HCT116 (cell line): ENCODE data around the gene MYO16. TPM values are rescaled to one million over a fixed set of nuclear protein-coding genes. Genes with fewer than 3 reads are reported as not detected.

Experiments
- ATAC-seq: fragments of 200-7000 bp; cut with Tn5 transposase; 2 replicates; pipeline ENCODE4 v1.9.1; 2020; ENCODE audit warnings: mild to moderate bottlenecking, moderate library complexity
- BruUV-seq: library from RNA; stranded (reverse); fragments of 400-500 nt; replicated peaks from 2 replicates; lab custom pipeline; 2021; lab: Mats Ljungman, UMichigan
- CTCF ChIA-PET: fragments of 300-600 bp; sonication (Branson Sonifier 250); formaldehyde crosslinking; loops from one replicate; lab custom pipeline; 2021; ENCODE audit warnings: antibody characterized with exemption; lab: Charles Lee
- POLR2A ChIA-PET: fragments of 300-600, 350-600 bp; sonication (Branson Sonifier 250); formaldehyde crosslinking; loops from one replicate; lab custom pipeline; 2021; ENCODE audit warnings: antibody characterized with exemption; lab: Charles Lee
- RAD21 ChIA-PET, 2 experiments: fragments of 300-600 bp; sonication (Branson Sonifier 250); formaldehyde crosslinking; loops; one replicate each; lab custom pipeline; 2023; ENCODE audit warnings: low total read pairs in 2 of 2; ENCODE audit not compliant: uncharacterized antibody in 2 of 2, unreplicated experiment in 2 of 2, low non-redundant PET in 1 of 2; lab: Charles Lee
- DNase-seq: peaks from one replicate; pipeline ENCODE4 v3.0.0-alpha.2; 2010; ENCODE audit warnings: low read depth, low spot score
- H2AFZ ChIP-seq: fragments of 200-600 bp; shearing (Covaris generic), sonication (generic); 2 replicates; pipeline ENCODE4 v1.6.1; 2017; ENCODE audit warnings: low read depth, mixed run types, mixed read lengths, antibody characterized with exemption, low read length; ENCODE audit not compliant: poor library complexity, severe bottlenecking
- H3K27ac ChIP-seq: 2 replicates; pipeline ENCODE4 v1.5.1; 2012; ENCODE audit warnings: low read depth, low read length
- H3K27me3 ChIP-seq: fragments of 200-600 bp; sonication (generic); 2 replicates; pipeline ENCODE4 v1.6.1; 2016; ENCODE audit warnings: mixed run types, low read length, mixed read lengths; ENCODE audit not compliant: insufficient read depth
- H3K36me3 ChIP-seq, 2 experiments: fragments of 200-500 bp in 1 of 2; fragments of 200-600 bp in 1 of 2; sonication (Bioruptor generic) in 1 of 2; sonication (generic) in 1 of 2; 2 replicates each; pipeline versions ENCODE4 v1.5.1 to v1.6.1; 2014 to 2016; ENCODE audit warnings: low read length in 2 of 2, inconsistent platforms in 1 of 2, mixed read lengths in 1 of 2, mixed run types in 1 of 2; ENCODE audit not compliant: insufficient read depth in 2 of 2, control insufficient read depth in 1 of 2
- H3K4me1 ChIP-seq, 2 experiments: fragments of 200-600 bp in 1 of 2; sonication (generic) in 1 of 2; 2 replicates each; pipeline versions ENCODE4 v1.5.1 to v1.6.1; 2012 to 2017; ENCODE audit warnings: low read length in 2 of 2, inconsistent platforms in 1 of 2, mild to moderate bottlenecking in 1 of 2, mixed read lengths in 1 of 2, mixed run types in 1 of 2, moderate library complexity in 1 of 2; ENCODE audit not compliant: insufficient read depth in 2 of 2, control insufficient read depth in 1 of 2
- H3K4me2 ChIP-seq: fragments of 200-600 bp; sonication (generic); 2 replicates; pipeline ENCODE4 v1.6.1; 2017; ENCODE audit warnings: mixed run types, low read length, mixed read lengths
- H3K4me3 ChIP-seq, 2 experiments: fragments of 200-600 bp in 1 of 2; sonication (generic) in 1 of 2; replicated peaks in 1 of 2; 2 replicates each; pipeline ENCODE4 v1.5.1; 2011 to 2016; ENCODE audit warnings: low read length in 2 of 2, control low read depth in 1 of 2, low read depth in 1 of 2, mild to moderate bottlenecking in 1 of 2, mixed read lengths in 1 of 2, mixed run types in 1 of 2
- H3K79me2 ChIP-seq: fragments of 200-600 bp; sonication (generic); 2 replicates; pipeline ENCODE4 v1.6.1; 2017; ENCODE audit warnings: mild to moderate bottlenecking, mixed run types, low read length, moderate library complexity, mixed read lengths; ENCODE audit not compliant: insufficient read depth
- H3K9ac ChIP-seq: fragments of 200-600 bp; sonication (generic); 2 replicates; pipeline ENCODE4 v1.6.1; 2016; ENCODE audit warnings: low read length, mixed read lengths
- H3K9me2 ChIP-seq: fragments of 200-600 bp; sonication (generic), shearing (Covaris generic); 2 replicates; pipeline ENCODE4 v1.6.1; 2017; ENCODE audit warnings: mixed run types, mild to moderate bottlenecking, moderate library complexity; ENCODE audit not compliant: insufficient read depth
- H3K9me3 ChIP-seq, 2 experiments: fragments of 200-500 bp in 1 of 2; fragments of 200-600 bp in 1 of 2; sonication (Bioruptor generic) in 1 of 2; sonication (generic) in 1 of 2; 2 replicates each; pipeline ENCODE4 v1.6.1; 2014 to 2017; ENCODE audit warnings: low read length in 2 of 2, mixed read lengths in 2 of 2, inconsistent platforms in 1 of 2, low read depth in 1 of 2, mild to moderate bottlenecking in 1 of 2, mixed run types in 1 of 2, moderate library complexity in 1 of 2; ENCODE audit not compliant: control insufficient read depth in 1 of 2, insufficient read depth in 1 of 2
- H4K20me1 ChIP-seq: fragments of 200-600 bp; sonication (generic), shearing (Covaris generic); 2 replicates; pipeline ENCODE4 v1.6.1; 2017; ENCODE audit warnings: mixed run types, mild to moderate bottlenecking, moderate library complexity; ENCODE audit not compliant: insufficient read depth
- CBX3 ChIP-seq: IDR thresholded peaks from 2 replicates; pipeline ENCODE4 v1.6.1; 2012; ENCODE audit warnings: low read depth
- CEBPB ChIP-seq: IDR thresholded peaks from 2 replicates; pipeline ENCODE4 v1.6.1; 2012; ENCODE audit warnings: low read depth
- EGR1 ChIP-seq: IDR thresholded peaks from 2 replicates; pipeline ENCODE4 v1.6.1; 2012; ENCODE audit warnings: low read depth
- FOSL1 ChIP-seq: IDR thresholded peaks from 2 replicates; pipeline ENCODE4 v1.6.1; 2012; ENCODE audit warnings: low read depth
- JUND ChIP-seq: IDR thresholded peaks from 2 replicates; pipeline ENCODE4 v1.6.1; 2012
- POLR2A ChIP-seq: IDR thresholded peaks from 2 replicates; pipeline ENCODE4 v1.7.0; 2011; ENCODE audit warnings: borderline replicate concordance; ENCODE audit not compliant: insufficient read depth, insufficient read length; ENCODE audit errors: extremely low read depth
- RAD21 ChIP-seq: IDR thresholded peaks from 2 replicates; pipeline ENCODE4 v1.6.1; 2012; ENCODE audit warnings: low read depth, mild to moderate bottlenecking
- REST ChIP-seq: IDR thresholded peaks from 2 replicates; pipeline ENCODE4 v1.6.1; 2012; ENCODE audit warnings: low read depth
- SIN3A ChIP-seq: IDR thresholded peaks from 2 replicates; pipeline ENCODE4 v1.6.1; 2012; ENCODE audit warnings: low read depth
- SP1 ChIP-seq: IDR thresholded peaks from 2 replicates; pipeline ENCODE4 v1.6.1; 2012; ENCODE audit warnings: low read depth
- intact Hi-C: fragments of 100-400 bp; cut with micrococcal nuclease; formaldehyde crosslinking; loops from 2 replicates; pipeline ENCODE4 v1.10.0; 2022
- total RNA-seq: library from RNA; stranded (reverse); gene quantifications from one replicate; pipeline ENCODE4 v1.2.1, GENCODE V29; 2021; ENCODE audit not compliant: unreplicated experiment

Gene MYO16
- total RNA-seq, 1 experiment from 2014 or later: 0.07 TPM

DNA sequence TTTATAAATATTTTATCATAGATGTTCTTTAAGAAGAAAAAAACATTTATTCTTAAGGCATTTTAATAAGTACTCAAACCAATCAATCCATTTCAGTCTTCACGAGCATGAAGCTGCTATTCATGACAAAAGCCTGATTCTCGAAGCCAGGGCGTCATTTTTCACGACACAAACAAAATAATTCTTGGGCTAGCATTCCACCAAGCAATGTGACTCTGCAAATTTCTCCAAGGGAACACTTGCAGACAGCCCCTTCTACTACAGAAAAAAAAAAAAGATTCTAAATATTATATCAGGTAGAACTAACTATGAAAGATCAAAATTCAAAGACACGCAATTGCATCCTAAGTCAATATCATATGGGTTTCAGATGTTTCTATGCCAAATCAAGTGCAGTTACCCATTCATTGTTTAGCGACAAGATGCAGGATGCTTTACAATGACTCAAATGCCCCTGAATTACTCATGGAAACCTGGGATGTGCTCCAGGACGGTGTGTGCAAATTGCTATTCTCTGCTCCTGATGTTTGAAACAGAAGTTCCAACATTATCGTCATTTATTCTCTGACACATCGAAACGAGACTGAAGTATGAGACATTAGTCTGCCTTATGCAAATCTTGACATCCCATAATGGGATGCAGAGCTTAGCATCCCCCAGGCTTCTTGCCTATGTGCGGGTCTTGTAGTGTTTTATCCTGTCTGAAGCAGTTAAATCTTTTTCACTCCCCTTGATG is 517.7 kb downstream of the MYO16 start:
- Histone ChIP-seq H3K9ac (peak overlapping the region; percentile 52), H4K20me1 (no peaks in the 10 kb centered on the region), H3K9me2 (no peaks in the 10 kb centered on the region), H3K36me3 (no peaks in the 10 kb centered on the region), H3K4me2 (peak overlapping the region; percentile 68), H3K79me2 (no peaks in the 10 kb centered on the region), H2AFZ (peak overlapping the region; percentile 86), H3K4me3 (peak overlapping the region in 1 of 2 experiments; percentile 25; a peak in 1 of 4 replicates), H3K4me1 (peaks cover 9 to 56% of the 10 kb centered on the region in 2 experiments), H3K27me3 (no peaks in the 10 kb centered on the region), H3K27ac (peak overlapping the region; percentile 34; the same call in 1 of the 2 replicates), H3K9me3 (no peaks in the 10 kb centered on the region)
- ATAC-seq (peak; percentile 35), DNase-seq (peak; percentile 67)
- BruUV-seq: no TSS peak
- ChIA-PET POLR2A (interaction anchor here (1.0 kb wide), 1 partner anchor 8 kb away, joined by 3 read pairs; no protein-coding TSS in a partner anchor), CTCF (interaction anchor here (1.4 to 2.3 kb wide), 3 partner anchors 8 to 231 kb away, joined by 3 to 12 read pairs (median 9); no protein-coding TSS in a partner anchor), RAD21 (interaction anchor here in 1 of 2 experiments (0.7 kb wide), 1 partner anchor 590 kb away, joined by 3 read pairs; no protein-coding TSS in a partner anchor)
- intact Hi-C loops: loop anchor here (5.0 to 10.0 kb wide), 5 partner anchors 110 to 960 kb away; no protein-coding TSS in a partner anchor
- TF ChIP-seq SP1: peak; percentile 53; the same call in 1 of the 2 replicates
- 0 out of 2 replicates have a peak, but pooled peaks have one; percentile 19 for TF ChIP-seq RAD21
- TF ChIP-seq FOSL1: peak; percentile 79
- no peak for TF ChIP-seq EGR1
- TF ChIP-seq JUND: peak; percentile 68
- TF ChIP-seq CEBPB: peak; percentile 39; the same call in 1 of the 2 replicates
- TF ChIP-seq REST: no peak
- 0 out of 2 replicates have a peak, but pooled peaks have one; percentile 29 for TF ChIP-seq CBX3
- peak; percentile 55; the same call in 1 of the 2 replicates for TF ChIP-seq SIN3A
- no peak for TF ChIP-seq POLR2A
